Upper lobe of left lung (tissue), 6 donors: Measurements from ENCODE around the gene PDGFA. TPM values are rescaled to one million over a fixed set of nuclear protein-coding genes. Genes with fewer than 3 reads are reported as not detected.
A peak's percentile ranks its signal among the peaks of the same experiment; 100 is the strongest.
"Not testable (repeated sequence)": the region's sequence is repeated elsewhere in the genome, so short reads cannot be mapped to it uniquely, and the experiment has no call there.

Experiments
- ATAC-seq, 2 donors: fragments of 200-7000 bp; cut with Tn5 transposase; one replicate each; pipeline ENCODE4 v1.9.1; 2022; ENCODE audit warnings: mild to moderate bottlenecking in 2 of 2, moderate library complexity in 2 of 2; ENCODE audit not compliant: low FRiP score in 2 of 2
- DNase-seq, 2 donors: peaks; one replicate each; pipeline ENCODE4 v3.0.0-alpha.2; 2019 to 2020
- H3K27ac ChIP-seq, 4 donors: fragments of 200-600 bp; sonication (generic); one replicate each; pipeline ENCODE4 v1.5.1; 2016 to 2019
- H3K27me3 ChIP-seq, 4 donors: fragments of 200-600 bp; sonication (generic); one replicate each; pipeline ENCODE4 v1.5.1; 2017 to 2019
- H3K36me3 ChIP-seq, 4 donors: fragments of 200-600 bp; sonication (generic); one replicate each; pipeline ENCODE4 v1.5.1; 2016 to 2019
- H3K4me1 ChIP-seq, 4 donors: fragments of 200-600 bp; sonication (generic); one replicate each; pipeline ENCODE4 v1.5.1; 2018 to 2019
- H3K4me3 ChIP-seq, 4 donors: fragments of 200-600 bp; sonication (generic); one replicate each; pipeline ENCODE4 v1.5.1; 2017 to 2019; ENCODE audit warnings: mild to moderate bottlenecking in 2 of 4, moderate library complexity in 1 of 4
- H3K9me3 ChIP-seq, 4 donors: fragments of 200-600 bp; sonication (generic); one replicate each; pipeline ENCODE4 v1.5.1; 2018 to 2019
- CTCF ChIP-seq, 6 experiments: fragments of 450-650 bp in 4 of 6; fragments of 200-600 bp in 2 of 6; sonication (generic) in 2 of 6; IDR thresholded peaks; one replicate each; pipeline ENCODE4 v1.5.1; 2016 to 2019; ENCODE audit warnings: antibody characterized with exemption in 6 of 6
- EP300 ChIP-seq, 4 donors: sonication (generic); formaldehyde crosslinking; IDR thresholded peaks; one replicate each; pipeline ENCODE4 v1.5.1; 2017; ENCODE audit warnings: antibody characterized with exemption in 4 of 4, control low read depth in 2 of 4
- POLR2A ChIP-seq, 4 donors: fragments of 450-650 bp; IDR thresholded peaks; one replicate each; pipeline ENCODE4 v1.5.1; 2016 to 2017; ENCODE audit warnings: antibody characterized with exemption in 4 of 4, mild to moderate bottlenecking in 2 of 4
- POLR2AphosphoS5 ChIP-seq, 2 donors: sonication (generic); formaldehyde crosslinking; IDR thresholded peaks; one replicate each; pipeline ENCODE4 v1.5.1; 2017; ENCODE audit warnings: antibody characterized with exemption in 2 of 2
- WGBS, 2 donors: methylation state at CpG; one replicate each; pipeline ENCODE4 v1.1.5; 2017 to 2018; 5-methylcytosine and 5-hydroxymethylcytosine counted together
- total RNA-seq, 6 donors: library from RNA; depleted of rRNA in 4 of 6; stranded (reverse); fragments of >200 nt in 4 of 6; gene quantifications; one replicate each; pipeline versions ENCODE4 v1.1.0 to v1.2.1, GENCODE V29; 2016 to 2021
- donor health status: DM: no; HTN: no; CAD: no; lungs with moderate emphysema.
- donor health status: DM: no; HTN: yes; CAD: no; lungs with severe emphysema.

The PDGFA gene
- total RNA-seq, 6 donors from 2014 or later, result 23.0 to 73.3 (median 44.6) TPM

- H3K4me3 ChIP-seq, result no peak overlapping the region
- peaks cover 0 to 5% (median 0%) of the 10 kb centered on the region in 4 donors for H3K4me1 ChIP-seq
- TF ChIP-seq POLR2A (IDR thresholded peaks at IDR 0.05) (no peak), EP300 (IDR thresholded peaks at IDR 0.05) (no peak)
- peak in 1 of 2 donors; percentile 65 for DNase-seq
- H3K36me3 ChIP-seq, result no peaks in the 10 kb centered on the region
- no peak overlapping the region for H3K27ac ChIP-seq
- H3K27me3 ChIP-seq, result no peaks in the 10 kb centered on the region
- WGBS, 2 donors, result 95 to 97% methylated on average over 20 to 32 of the region's 32 CpGs
- no peaks in the 10 kb centered on the region for H3K9me3 ChIP-seq
- no peak for ATAC-seq
Measured at GRCh38 chr7:556837-557557, 37.4 kb upstream of the PDGFA start.

- H3K4me3 ChIP-seq, result no peak overlapping the region
- no peaks in the 10 kb centered on the region for H3K27me3 ChIP-seq
- H3K36me3 ChIP-seq, result no peaks in the 10 kb centered on the region
- 82 to 93% methylated on average over 25 to 30 of the region's 30 CpGs for WGBS, 2 donors
- no peaks in the 10 kb centered on the region for H3K9me3 ChIP-seq
- peaks cover 0 to 5% (median 0%) of the 10 kb centered on the region in 4 donors for H3K4me1 ChIP-seq
- ATAC-seq (no peak), DNase-seq (peak in 1 of 2 donors; percentile 75)
- no peak for TF ChIP-seq POLR2A (IDR thresholded peaks at IDR 0.05)
- TF ChIP-seq EP300 (IDR thresholded peaks at IDR 0.05), result no peak
- TF ChIP-seq POLR2AphosphoS5 (IDR thresholded peaks at IDR 0.05), result no peak
- TF ChIP-seq CTCF (IDR thresholded peaks at IDR 0.05), result no peak
- H3K27ac ChIP-seq, result no peak overlapping the region
Measured at GRCh38 chr7:556291-556826, 36.7 kb upstream of the PDGFA start.

GRCh38 chr7:555551-556160 is 36.0 kb upstream of the PDGFA start:
- peaks cover 0 to 5% (median 0%) of the 10 kb centered on the region in 4 donors for H3K4me1 ChIP-seq
- no peaks in the 10 kb centered on the region for H3K9me3 ChIP-seq
- no peak overlapping the region for H3K4me3 ChIP-seq
- no peak for ATAC-seq
- H3K36me3 ChIP-seq, result no peaks in the 10 kb centered on the region
- no peak overlapping the region for H3K27ac ChIP-seq
- peak in 1 of 2 donors; percentile 66 for DNase-seq
- no peaks in the 10 kb centered on the region for H3K27me3 ChIP-seq
- no peak for TF ChIP-seq POLR2A (IDR thresholded peaks at IDR 0.05)
- TF ChIP-seq EP300 (IDR thresholded peaks at IDR 0.05), result no peak
- TF ChIP-seq POLR2AphosphoS5 (IDR thresholded peaks at IDR 0.05), result no peak
- TF ChIP-seq CTCF (IDR thresholded peaks at IDR 0.05), result no peak
- 93 to 96% methylated on average over 9 to 10 of the region's 18 CpGs for WGBS, 2 donors

GRCh38 chr7:553636-554111 is 34.0 kb upstream of the PDGFA start:
- Histone ChIP-seq H3K27me3 (no peaks in the 10 kb centered on the region), H3K4me3 (no peak overlapping the region), H3K4me1 (peaks cover 0 to 5% (median 0%) of the 10 kb centered on the region in 4 donors), H3K27ac (no peak overlapping the region), H3K36me3 (peaks cover 0 to 4% (median 0%) of the 10 kb centered on the region in 4 donors), H3K9me3 (no peaks in the 10 kb centered on the region)
- WGBS, 2 donors, result 69 to 78% methylated on average over 18 of the region's 18 CpGs
- ATAC-seq (no peak), DNase-seq (peak in 1 of 2 donors; percentile 82)
- TF ChIP-seq POLR2A (IDR thresholded peaks at IDR 0.05) (no peak), EP300 (IDR thresholded peaks at IDR 0.05) (no peak), POLR2AphosphoS5 (IDR thresholded peaks at IDR 0.05) (no peak)

- DNase-seq (peak in 1 of 2 donors; percentile 82), ATAC-seq (no peak)
- Histone ChIP-seq H3K4me1 (peaks cover 0 to 5% (median 0%) of the 10 kb centered on the region in 4 donors), H3K4me3 (no peak overlapping the region), H3K36me3 (peaks cover 0 to 4% (median 0%) of the 10 kb centered on the region in 4 donors), H3K27me3 (no peaks in the 10 kb centered on the region), H3K9me3 (no peaks in the 10 kb centered on the region), H3K27ac (no peak overlapping the region)
- 71 to 85% methylated on average over 11 to 42 of the region's 44 CpGs for WGBS, 2 donors
- TF ChIP-seq CTCF (IDR thresholded peaks at IDR 0.05), result no peak
- no peak for TF ChIP-seq POLR2AphosphoS5 (IDR thresholded peaks at IDR 0.05)
- no peak for TF ChIP-seq EP300 (IDR thresholded peaks at IDR 0.05)
- no peak for TF ChIP-seq POLR2A (IDR thresholded peaks at IDR 0.05)
Measured at GRCh38 chr7:552868-553635, 33.4 kb upstream of the PDGFA start.

GRCh38 chr7:552151-552867 is 32.7 kb upstream of the PDGFA start:
- not testable (repeated sequence) for H3K27ac ChIP-seq, H3K36me3 ChIP-seq, H3K4me3 ChIP-seq, ATAC-seq, H3K27me3 ChIP-seq, H3K4me1 ChIP-seq, H3K9me3 ChIP-seq
- DNase-seq, result peak in 1 of 2 donors; percentile 69
- 84 to 88% methylated on average over 13 to 18 of the region's 32 CpGs for WGBS, 2 donors

- WGBS, 2 donors, result 90 to 100% methylated on average over 3 to 9 of the region's 9 CpGs
- not testable (repeated sequence) for ATAC-seq, H3K9me3 ChIP-seq, H3K4me3 ChIP-seq, H3K36me3 ChIP-seq, H3K4me1 ChIP-seq, DNase-seq, H3K27ac ChIP-seq, H3K27me3 ChIP-seq
Measured at GRCh38 chr7:551615-551970, 31.9 kb upstream of the PDGFA start.
